GM12878 (cell line): ENCODE measurements around the gene AP3B2. TPM values are rescaled to one million over a fixed set of nuclear protein-coding genes. Genes with fewer than 3 reads are reported as not detected.

ENCODE experiments used
- ATAC-seq: fragments of 200-7000 bp; cut with Tn5 transposase; 3 replicates; pipeline ENCODE4 v1.9.1; 2020; ENCODE audit warnings: mild to moderate bottlenecking, moderate library complexity
- BruUV-seq: library from RNA; stranded (reverse); fragments of 400-500 nt; replicated peaks from 2 replicates; lab custom pipeline; 2021; lab: Mats Ljungman, UMichigan
- CTCF ChIA-PET: fragments of 300-600 bp; sonication (Branson Sonifier 250); formaldehyde crosslinking; extraction: SDS; loops from one replicate; lab custom pipeline; 2021; ENCODE audit warnings: inconsistent platforms; lab: Yijun Ruan, JAX
- POLR2A ChIA-PET: fragments of 350-600 bp; formaldehyde crosslinking; extraction: SDS; loops from one replicate; lab custom pipeline; 2021; ENCODE audit warnings: inconsistent platforms; lab: Charles Lee
- RAD21 ChIA-PET: fragments of 300-600 bp; sonication (Branson Sonifier 250); formaldehyde crosslinking; loops from one replicate; lab custom pipeline; 2023; ENCODE audit warnings: antibody characterized with exemption; ENCODE audit not compliant: unreplicated experiment; lab: Charles Lee
- SMC1A ChIA-PET: fragments of 300-600 bp; sonication (Branson Sonifier 250); formaldehyde crosslinking; loops from one replicate; lab custom pipeline; 2023; ENCODE audit not compliant: unreplicated experiment, uncharacterized antibody; lab: Charles Lee
- DNase-seq: peaks from one replicate; pipeline ENCODE4 v3.0.0-alpha.2; 2011; ENCODE audit warnings: low read depth, low spot score
- FAIRE-seq: peaks from 3 replicates; lab custom pipeline; 2011; peaks lifted over from hg19 to GRCh38; lab: Jason Lieb, UNC
- H2AFZ ChIP-seq: 2 replicates; pipeline ENCODE4 v1.6.0; 2011; ENCODE audit warnings: low read depth, low read length, control low read depth; ENCODE audit not compliant: control insufficient read depth
- H3K27ac ChIP-seq: 2 replicates; pipeline ENCODE4 v1.5.1; 2011; ENCODE audit warnings: control low read depth; ENCODE audit not compliant: control insufficient read depth, insufficient read depth
- H3K27me3 ChIP-seq, 2 experiments: replicated peaks in 1 of 2; 2 replicates each; pipeline versions ENCODE4 v1.6.0 to v1.6.1; 2011; ENCODE audit warnings: low read length in 1 of 2; ENCODE audit not compliant: control insufficient read depth in 2 of 2, insufficient read depth in 2 of 2
- H3K36me3 ChIP-seq, 2 experiments: 2 replicates each; pipeline ENCODE4 v1.5.1; 2011; ENCODE audit warnings: low read length in 1 of 2; ENCODE audit not compliant: control insufficient read depth in 2 of 2, insufficient read depth in 2 of 2
- H3K4me1 ChIP-seq: 2 replicates; pipeline ENCODE4 v1.6.1; 2011; ENCODE audit warnings: mild to moderate bottlenecking, low read length, moderate library complexity, mixed read lengths; ENCODE audit not compliant: control insufficient read depth, insufficient read depth
- H3K4me2 ChIP-seq: 2 replicates; pipeline ENCODE4 v1.6.0; 2011; ENCODE audit warnings: control low read depth; ENCODE audit not compliant: control insufficient read depth, insufficient read depth
- H3K4me3 ChIP-seq: fragments of 200-600 bp; sonication (generic); 2 replicates; pipeline ENCODE4 v1.5.1; 2016
- H3K79me2 ChIP-seq: 2 replicates; pipeline ENCODE4 v1.6.0; 2011; ENCODE audit warnings: low read length; ENCODE audit not compliant: control insufficient read depth, insufficient read depth
- H3K9ac ChIP-seq: 2 replicates; pipeline ENCODE4 v1.8.0; 2011; ENCODE audit warnings: low read length, control low read depth, mixed read lengths; ENCODE audit not compliant: control insufficient read depth, insufficient read depth
- H3K9me3 ChIP-seq: replicated peaks from 3 replicates; pipeline ENCODE4 v1.5.1; 2011; ENCODE audit warnings: mild to moderate bottlenecking, low read length; ENCODE audit not compliant: control insufficient read depth, insufficient read depth
- H4K20me1 ChIP-seq: 2 replicates; pipeline ENCODE4 v1.6.0; 2011; ENCODE audit not compliant: control insufficient read depth, insufficient read depth
- E2F4 ChIP-seq: IDR thresholded peaks from 2 replicates; pipeline ENCODE4 v1.6.1; 2012; ENCODE audit warnings: low read depth, low read length, improper control_type of control experiment
- ETV6 ChIP-seq, 2 experiments: fragments of 450-650 bp in 1 of 2; IDR thresholded peaks in 1 of 2; conservative IDR thresholded peaks in 1 of 2; 2 replicates each; pipeline ENCODE4 v1.6.1; 2014; ENCODE audit warnings: antibody characterized with exemption in 1 of 2, borderline replicate concordance in 1 of 2, low read depth in 1 of 2, mild to moderate bottlenecking in 1 of 2, moderate library complexity in 1 of 2
- FOS ChIP-seq: IDR thresholded peaks from 3 replicates; pipeline ENCODE4 v1.6.1; 2011; ENCODE audit warnings: borderline replicate concordance; ENCODE audit not compliant: insufficient read length; ENCODE audit errors: extremely low read depth
- HDGF ChIP-seq: fragments of 450-650 bp; IDR thresholded peaks from 2 replicates; pipeline ENCODE4 v1.6.1; 2016; ENCODE audit warnings: antibody characterized with exemption
- HSF1 ChIP-seq: fragments of 150-350 bp; IDR thresholded peaks from 2 replicates; pipeline ENCODE4 v1.6.1; 2014; ENCODE audit warnings: mild to moderate bottlenecking, low read depth, low read length
- MLLT1 ChIP-seq: fragments of 450-650 bp; IDR thresholded peaks from 2 replicates; pipeline ENCODE4 v1.6.1; 2016; ENCODE audit warnings: mild to moderate bottlenecking
- RCOR1 ChIP-seq: conservative IDR thresholded peaks from 2 replicates; pipeline ENCODE4 v1.6.1; 2012; ENCODE audit warnings: low read depth, low read length, improper control_type of control experiment
- SMARCA5 ChIP-seq: fragments of 450-650 bp; IDR thresholded peaks from 2 replicates; pipeline ENCODE4 v1.6.1; 2017; ENCODE audit warnings: mild to moderate bottlenecking
- SRF ChIP-seq, 2 experiments: IDR thresholded peaks; 2 replicates each; pipeline ENCODE4 v1.6.1; 2011; ENCODE audit warnings: low read depth in 2 of 2, low read length in 2 of 2, mild to moderate bottlenecking in 1 of 2, moderate library complexity in 1 of 2
- USF2 ChIP-seq: IDR thresholded peaks from 2 replicates; pipeline ENCODE4 v1.6.1; 2011; ENCODE audit warnings: low read depth, low read length, improper control_type of control experiment, borderline replicate concordance
- ZBTB33 ChIP-seq: fragments of 450-650 bp; IDR thresholded peaks from 2 replicates; pipeline ENCODE4 v1.6.1; 2017; ENCODE audit warnings: mild to moderate bottlenecking
- ZBTB4 ChIP-seq: fragments of 450-650 bp; formaldehyde crosslinking; IDR thresholded peaks from 2 replicates; pipeline ENCODE4 v1.4.0; 2022; ENCODE audit warnings: mild to moderate bottlenecking, moderate library complexity
- WGBS: methylation state at CpG from one replicate; pipeline ENCODE4 v1.1.6; 2016; ENCODE audit warnings: low lambda C conversion rate; ENCODE audit not compliant: insufficient replicate concordance, insufficient coverage; ENCODE audit errors: missing lambda C conversion rate; 5-methylcytosine and 5-hydroxymethylcytosine counted together
- in situ Hi-C: fragments of 300-500 bp; cut with MboI; formaldehyde crosslinking; loops from 9 replicates; pipeline ENCODE4 v1.14.3; 2018; ENCODE audit warnings: mixed read lengths
- intact Hi-C: fragments of 100-400 bp; cut with micrococcal nuclease; formaldehyde crosslinking; loops from one replicate; pipeline ENCODE4 v1.14.2; 2022; ENCODE audit not compliant: unreplicated experiment
- polyA plus RNA-seq, 11 experiments: library from polyadenylated mRNA; depleted of rRNA in 4 of 11; unstranded in 6 of 11; stranded (reverse) in 5 of 11; fragments of >200 nt; fragmentation: Nextera tagmentation in 4 of 11; fragmentation: Illumina TruSeq in 1 of 11; extraction: Ambion mirVana in 4 of 11; extraction: Trizol in 1 of 11; gene quantifications; 1 replicate in 1 of 11; 2 replicates in 10 of 11; pipeline versions ENCODE4 v1.2.1 to v1.2.3, GENCODE V29; 2011 to 2016; ENCODE audit warnings: inconsistent platforms in 2 of 11, missing spikeins in 2 of 11, low read depth in 1 of 11
- total RNA-seq, 4 experiments: library from RNA; depleted of rRNA in 3 of 4; stranded (reverse); fragments of >200 nt in 3 of 4; fragmentation: Illumina TruSeq in 1 of 4; extraction: Trizol in 1 of 4; gene quantifications; 2 replicates each; pipeline versions ENCODE4 v1.2.1 to v1.2.3, GENCODE V29; 2013 to 2021

Gene AP3B2
- total and polyA plus RNA-seq, 10 of the 15 experiments (the other 5 are each of a cell fraction or from before 2014, with no cell fraction given), result not detected

GRCh38 chr15:82640672-82641071 is 69.0 kb downstream of the AP3B2 start (continued):
- TF ChIP-seq E2F4 (no peak), SRF (IDR thresholded peaks at IDR 0.05; ENCODE audit: low read depth in 2 of 2, low read length in 2 of 2) (no peak), ZBTB4 (CRISPR knock-in tag) (no peak), SMARCA5 (no peak), HSF1 (no peak)
- TF ChIP-seq, all 136 proteins: peak for 0

GRCh38 chr15:82635798-82636197 is 73.9 kb downstream of the AP3B2 start:
- Histone ChIP-seq H4K20me1 (no peaks in the 10 kb centered on the region), H3K4me2 (no peak overlapping the region), H3K79me2 (no peaks in the 10 kb centered on the region), H3K27me3 (peaks cover 0 to 11% of the 10 kb centered on the region in 2 experiments; a peak in 1 of 4 replicates), H3K9me3 (no peaks in the 10 kb centered on the region), H3K9ac (no peak overlapping the region), H2AFZ (no peak overlapping the region), H3K36me3 (no peaks in the 10 kb centered on the region), H3K4me1 (no peaks in the 10 kb centered on the region), H3K27ac (no peak overlapping the region), H3K4me3 (no peak overlapping the region)
- DNase-seq (no peak), ATAC-seq (no peak), FAIRE-seq (no peak)
- ChIA-PET SMC1A (no interaction called here), CTCF (no interaction called here), RAD21 (no interaction called here), POLR2A (no interaction called here)
- in situ Hi-C loops (no loop called here), intact Hi-C loops (no loop called here)
- no peak for TF ChIP-seq USF2
- TF ChIP-seq HDGF, result no peak
- no peak for TF ChIP-seq ETV6 (conservative IDR thresholded peaks at IDR 0.05 in 1 of 2, IDR thresholded peaks at IDR 0.05 in 1 of 2; ENCODE audit: borderline replicate concordance in 1 of 2, low read depth in 1 of 2)
- no peak for TF ChIP-seq MLLT1
- TF ChIP-seq ZBTB33, result no peak
- no peak for TF ChIP-seq RCOR1
- no peak for TF ChIP-seq FOS
- 74% methylated on average over 2 of the region's 2 CpGs for WGBS
- BruUV-seq, result no TSS peak
